NK-92 (cell line): Measurements from ENCODE around the gene MEOX2.

Experiments used
- DNase-seq: peaks from one replicate; lab custom pipeline; 2025; ENCODE audit not compliant: unreplicated experiment; lab: John Stamatoyannopoulos, UW

Gene MEOX2

DNA sequence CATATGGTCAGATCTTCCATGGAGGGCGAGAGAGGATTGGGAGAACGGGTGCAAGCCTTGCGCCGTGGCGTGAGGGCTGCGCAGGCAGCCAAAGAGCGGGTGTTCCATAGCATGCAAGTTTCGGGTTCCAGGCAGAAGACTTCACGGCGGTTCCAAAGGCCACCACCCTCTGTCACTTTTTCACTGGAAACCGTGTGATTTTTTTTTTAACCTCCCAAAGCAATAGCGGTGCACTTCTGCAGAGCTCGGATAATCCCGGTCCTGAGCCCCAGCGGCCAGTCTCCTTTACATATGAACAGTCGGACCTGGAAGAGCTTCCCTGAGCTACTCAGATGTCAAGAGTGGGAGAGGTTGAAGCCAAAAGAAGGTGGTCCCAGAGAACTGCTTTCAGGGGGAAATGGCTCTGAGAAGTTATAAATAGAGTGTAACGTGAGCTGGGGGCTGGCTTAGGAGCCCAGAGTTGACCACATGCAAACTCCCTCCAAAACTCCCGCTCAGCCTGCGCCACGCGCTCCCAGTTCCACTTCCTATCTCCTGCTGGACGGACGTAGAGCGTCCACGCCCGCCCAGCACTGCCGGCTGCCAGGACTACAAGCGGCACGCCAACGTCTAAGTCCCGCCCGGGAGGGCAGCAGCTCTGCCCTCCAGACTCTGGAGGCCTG, at the start of gene MEOX2:
TSS of gene MEOX2 (minus strand) at position 389 of the 662 bp plus-strand sequence. CDS start at position 108, 281 bp downstream.
- DNase-seq, result no peak

DNA sequence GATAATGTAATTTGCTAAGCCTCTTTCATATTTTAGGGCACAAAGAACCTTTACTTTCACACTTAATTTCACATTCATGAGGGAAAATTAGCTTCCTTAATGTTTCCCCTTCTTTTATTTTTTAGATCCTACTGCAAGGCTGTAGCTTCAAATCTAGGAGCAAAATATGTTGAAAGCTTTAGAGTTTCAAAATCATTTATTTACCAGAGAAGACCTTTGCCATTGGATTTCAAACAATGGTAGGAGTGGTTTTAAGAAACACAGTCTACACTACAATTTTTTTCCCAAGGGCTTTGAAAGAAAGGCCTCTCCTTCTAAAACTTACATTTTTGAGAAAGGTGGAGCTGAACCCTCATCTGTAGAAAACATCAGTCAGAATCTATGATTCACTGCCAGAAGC, 43.3 kb upstream of the MEOX2 start:
- DNase-seq, result no peak

DNA sequence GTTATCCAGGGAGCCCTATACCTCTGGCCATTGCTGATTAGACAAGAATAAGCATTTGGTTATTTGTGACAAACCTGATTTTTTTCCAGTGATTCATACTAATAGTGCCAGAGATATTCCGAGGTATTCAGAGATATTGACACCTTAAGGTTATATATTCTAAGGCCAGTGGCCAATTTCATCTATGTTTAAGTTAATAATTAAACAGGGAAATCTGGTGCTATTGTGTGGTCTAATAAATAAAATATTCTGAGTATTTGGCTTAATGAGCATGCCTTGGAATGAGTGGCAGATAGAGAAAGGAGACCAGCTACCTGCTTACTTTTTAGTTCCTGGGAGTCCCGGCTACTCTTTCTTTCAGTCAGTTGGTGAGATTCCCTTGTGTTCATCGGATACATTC, 38.6 kb upstream of the MEOX2 start:
- no peak for DNase-seq

GRCh38 chr7:15723841-15724240, 37.4 kb upstream of the MEOX2 start:
- DNase-seq, result no peak

DNA sequence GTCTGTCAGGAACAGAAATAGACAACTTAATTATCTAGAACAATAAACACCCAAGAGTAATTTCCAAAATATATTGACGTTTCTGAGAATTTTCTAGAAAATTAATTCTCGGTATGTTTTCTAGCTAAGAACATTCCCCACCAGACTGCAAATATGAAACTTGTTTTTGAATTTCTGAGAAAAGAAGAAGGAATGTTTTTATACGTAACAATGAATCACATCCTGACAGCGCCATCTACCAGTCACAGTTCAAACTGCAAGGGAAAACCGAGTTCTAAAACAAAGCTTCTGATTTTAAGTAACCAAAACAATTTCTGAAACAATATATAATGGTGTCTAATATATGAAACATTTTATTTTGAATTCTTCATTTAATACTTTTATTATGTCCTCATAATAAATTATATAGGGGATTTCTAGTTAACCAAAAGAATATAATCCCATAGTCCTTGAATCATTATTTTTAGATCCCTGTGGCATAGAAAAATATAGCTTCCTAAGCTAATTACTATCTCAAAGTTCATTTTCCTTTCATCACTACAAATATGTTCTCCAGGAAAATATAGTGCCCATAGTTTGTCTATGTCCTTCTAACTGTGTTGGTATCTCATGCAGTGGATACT, 34.5 kb upstream of the MEOX2 start:
- no peak for DNase-seq

- DNase-seq, result no peak
Observed at GRCh38 chr7:15719311-15719710, 32.8 kb upstream of the MEOX2 start.

GRCh38 chr7:15715435-15715834, 29.0 kb upstream of the MEOX2 start:
- DNase-seq, result no peak

GRCh38 chr7:15709978-15710377, 23.5 kb upstream of the MEOX2 start:
- no peak for DNase-seq

DNA sequence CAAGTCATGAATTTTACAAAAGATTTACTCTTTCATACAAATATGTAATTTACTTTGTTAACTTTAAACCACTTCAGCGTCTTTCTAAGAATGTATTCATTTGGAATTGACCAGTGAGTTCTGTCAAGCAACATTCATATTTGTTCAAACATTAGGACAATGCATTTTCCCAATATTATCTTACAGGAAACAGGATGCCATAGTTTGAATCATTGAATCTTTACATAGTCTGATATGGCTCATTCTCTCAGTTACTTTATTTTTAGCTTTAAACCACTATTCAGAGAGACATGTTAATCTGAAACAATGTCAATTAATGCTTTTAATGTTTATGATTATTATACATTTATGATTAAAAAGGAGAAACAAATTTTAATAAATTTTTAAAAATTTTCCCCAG, 21.1 kb upstream of the MEOX2 start:
- DNase-seq, result no peak

DNA sequence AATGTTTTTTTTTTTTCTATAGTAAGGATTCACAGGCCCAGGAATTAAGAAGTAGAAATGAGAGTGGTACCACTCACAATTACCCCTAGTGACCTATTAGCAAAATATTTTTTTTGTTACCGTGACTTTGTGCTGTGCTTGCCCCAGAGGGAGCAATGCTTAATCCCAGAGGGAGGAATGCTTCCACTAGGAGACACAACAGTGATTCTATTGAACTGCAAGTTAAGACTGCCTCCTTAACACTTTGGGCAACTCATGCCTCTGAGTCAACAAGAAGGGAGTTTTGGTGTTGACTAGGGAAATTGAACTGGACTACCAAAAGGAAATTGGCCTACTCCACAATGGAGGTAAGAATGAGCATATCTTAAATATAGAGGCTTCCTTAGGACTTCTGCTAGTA, 17.2 kb upstream of the MEOX2 start:
- no peak for DNase-seq

- DNase-seq, result no peak
Observed at GRCh38 chr7:15692501-15693020, 6.1 kb upstream of the MEOX2 start.

DNA sequence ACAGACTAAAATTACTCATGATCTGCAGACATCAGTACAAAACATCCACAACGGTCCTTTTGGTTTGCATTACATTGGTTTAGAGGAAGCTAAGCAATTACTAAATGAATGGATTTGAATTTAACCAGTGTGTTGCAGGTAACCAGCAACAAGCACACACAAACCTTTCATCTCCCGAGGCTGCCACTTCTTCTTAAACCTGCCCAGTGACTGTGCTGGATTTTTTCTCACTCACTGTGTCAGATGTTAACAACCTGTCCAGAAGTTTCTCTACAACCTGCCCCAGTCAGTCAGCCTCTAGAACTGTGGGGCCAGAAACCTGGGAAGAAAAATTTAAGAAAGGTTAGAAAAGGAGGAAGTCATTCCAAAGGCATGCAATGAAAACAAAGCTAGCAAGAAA, 2.4 kb upstream of the MEOX2 start:
- no peak for DNase-seq

- DNase-seq, result no peak
Observed at GRCh38 chr7:15688279-15688626, 1.8 kb upstream of the MEOX2 start.

DNA sequence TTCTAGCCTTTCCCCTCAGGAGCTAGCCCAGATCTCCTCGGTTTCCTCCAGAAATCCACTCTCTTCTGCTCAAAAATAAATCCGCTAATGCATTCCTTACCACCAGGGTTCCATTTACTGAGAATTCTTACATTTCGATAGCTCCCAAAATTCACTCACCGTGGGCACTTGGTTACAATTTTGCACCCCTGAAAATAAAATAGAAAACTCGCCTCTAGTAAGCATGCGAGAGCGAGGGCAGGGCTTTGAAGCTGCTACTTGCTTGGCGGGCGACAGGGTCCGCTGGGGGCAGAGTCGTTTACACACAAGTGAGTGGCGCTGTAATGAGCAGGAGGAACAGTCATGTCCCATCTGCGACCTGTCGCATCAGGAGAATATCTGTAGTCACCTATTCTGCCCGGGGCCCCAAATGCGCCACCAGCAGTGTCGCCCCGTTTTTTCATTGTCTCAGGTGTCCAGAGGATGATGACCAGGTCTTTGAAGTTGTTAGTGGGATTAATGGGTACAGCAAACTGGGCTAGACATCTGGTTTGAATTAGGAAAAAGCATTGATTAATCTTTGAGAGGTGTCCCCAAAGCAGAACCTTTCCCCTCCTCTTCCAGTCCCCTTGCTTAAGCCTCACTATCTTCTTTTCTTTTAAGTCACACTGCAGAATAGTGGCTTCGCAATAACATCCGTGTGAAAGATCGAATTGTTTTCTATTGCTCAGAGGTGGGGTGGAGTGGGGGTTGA, 1.2 kb upstream of the MEOX2 start:
- DNase-seq, result no peak

DNA sequence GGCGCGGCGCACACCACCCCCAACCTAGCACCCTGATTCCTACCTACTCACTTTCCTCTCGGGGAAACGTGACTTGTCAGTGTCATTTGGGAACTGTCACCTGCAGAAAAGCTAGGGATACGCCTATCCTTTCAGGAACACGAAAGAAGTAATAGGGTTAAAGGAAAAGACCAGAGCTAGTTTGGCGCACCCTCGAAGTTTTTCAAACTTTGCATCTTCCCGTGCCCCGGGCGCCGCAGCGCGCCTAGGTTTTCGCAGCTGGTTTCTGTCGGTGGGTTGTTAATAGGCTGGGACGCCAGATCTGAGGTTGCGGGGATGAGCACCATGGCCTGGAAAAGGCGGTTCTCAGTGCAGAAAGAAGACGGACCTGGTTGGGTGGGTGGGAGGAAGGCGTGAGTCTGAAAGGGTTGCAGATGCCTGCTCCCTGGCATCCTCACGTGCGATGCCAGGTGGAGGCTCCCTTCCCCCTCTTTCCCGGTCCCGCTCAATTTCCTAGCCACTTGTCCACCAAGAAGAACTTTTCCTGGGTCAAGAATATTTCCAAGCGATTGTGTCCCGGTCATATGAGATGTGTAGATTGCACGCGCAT, 568 bp upstream of the MEOX2 start:
- no peak for DNase-seq

DNA sequence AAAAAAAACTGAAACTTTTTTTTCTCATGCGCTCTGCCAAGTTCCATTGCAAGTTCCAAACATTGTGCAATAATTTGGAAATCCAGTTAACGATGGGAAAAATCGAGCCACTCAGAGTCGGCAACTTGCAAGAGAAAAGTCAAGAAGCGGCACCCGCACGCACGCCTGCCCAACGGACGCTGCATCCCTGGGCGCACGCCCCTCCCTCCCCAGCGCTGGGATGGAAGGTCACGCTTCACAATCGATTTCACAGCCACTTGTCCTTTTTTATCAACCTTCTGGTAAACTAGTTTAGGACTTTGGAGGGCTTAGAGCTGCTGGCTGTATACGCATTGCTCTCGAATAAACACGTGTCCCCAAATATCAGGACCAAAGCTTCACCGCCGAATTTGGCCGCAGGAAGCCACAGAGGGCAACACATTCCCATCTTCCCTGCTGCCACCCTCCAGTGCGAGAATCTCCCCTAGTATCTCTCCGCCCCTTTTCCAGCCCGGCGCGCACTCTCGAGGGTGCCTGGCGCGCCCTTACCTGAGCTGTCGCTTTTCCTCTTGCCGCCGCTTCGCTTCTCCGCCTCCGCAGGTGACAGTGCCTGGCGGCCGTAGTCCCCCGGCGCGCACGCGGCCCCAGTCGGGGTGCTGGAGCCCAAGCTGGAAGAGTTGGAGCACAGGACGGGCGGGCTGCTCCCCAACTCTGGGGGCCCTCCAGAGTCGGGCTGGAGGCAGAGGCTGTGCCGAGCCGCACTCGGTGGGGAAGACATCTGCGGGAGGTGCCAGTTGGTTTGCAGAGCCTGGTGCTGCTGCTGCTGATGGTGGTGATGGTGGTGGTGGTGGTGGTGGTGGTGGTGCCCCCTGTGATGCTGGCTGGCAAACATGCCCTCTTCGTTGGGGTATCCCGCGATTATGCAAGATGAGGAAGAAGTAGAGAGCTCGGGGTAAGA, 857 bp downstream of the MEOX2 start:
- DNase-seq, result no peak

DNA sequence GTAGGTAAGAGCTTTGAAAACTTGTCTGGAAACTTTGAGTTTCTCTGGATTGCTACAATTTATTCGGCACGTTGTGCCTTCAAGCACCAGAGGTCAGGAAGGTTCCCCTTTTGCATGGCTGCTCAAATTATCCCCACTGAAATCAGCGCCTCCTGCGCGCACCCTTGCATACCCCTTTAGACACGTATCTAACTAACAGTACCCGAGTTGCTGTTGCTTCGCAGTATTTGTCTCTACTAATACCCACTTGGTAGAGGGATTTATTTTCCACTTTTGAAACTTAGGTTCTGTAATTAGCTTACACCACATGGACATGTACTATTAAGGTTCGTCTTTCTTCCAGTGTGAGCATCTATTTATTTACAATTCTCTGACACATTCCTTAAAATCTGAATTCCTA, 1.6 kb downstream of the MEOX2 start:
- no peak for DNase-seq

DNA sequence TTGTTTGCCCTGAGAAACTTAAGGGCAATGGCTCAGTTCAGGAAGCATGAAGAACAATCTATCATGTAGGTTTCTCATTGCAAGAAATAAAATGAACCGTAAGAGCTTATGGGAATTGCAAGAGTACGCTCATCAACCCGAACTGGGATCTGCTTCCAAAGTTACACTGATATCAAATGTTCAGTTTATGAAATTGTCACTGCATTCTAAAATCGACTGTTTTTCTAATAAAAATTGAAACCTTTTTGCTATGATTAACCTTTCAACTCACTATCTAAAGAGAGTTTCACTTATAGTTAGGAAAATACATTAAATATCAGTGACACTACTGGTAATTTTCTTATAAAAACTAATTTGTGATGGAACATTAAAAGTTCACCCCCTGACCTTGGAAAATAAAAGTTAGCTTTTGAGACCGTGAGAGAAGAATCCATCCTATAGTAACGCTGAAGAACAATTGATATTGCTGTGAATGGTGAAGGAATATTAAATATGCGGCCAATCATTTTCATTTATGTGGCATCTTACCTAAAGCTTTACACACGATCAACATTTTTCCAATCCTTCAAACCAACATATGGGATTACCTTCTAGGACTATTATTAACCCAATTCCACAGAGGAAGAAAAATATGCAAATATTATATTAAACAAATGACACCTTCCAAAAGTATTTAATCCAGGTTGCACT, 2.2 kb downstream of the MEOX2 start:
- no peak for DNase-seq

DNA sequence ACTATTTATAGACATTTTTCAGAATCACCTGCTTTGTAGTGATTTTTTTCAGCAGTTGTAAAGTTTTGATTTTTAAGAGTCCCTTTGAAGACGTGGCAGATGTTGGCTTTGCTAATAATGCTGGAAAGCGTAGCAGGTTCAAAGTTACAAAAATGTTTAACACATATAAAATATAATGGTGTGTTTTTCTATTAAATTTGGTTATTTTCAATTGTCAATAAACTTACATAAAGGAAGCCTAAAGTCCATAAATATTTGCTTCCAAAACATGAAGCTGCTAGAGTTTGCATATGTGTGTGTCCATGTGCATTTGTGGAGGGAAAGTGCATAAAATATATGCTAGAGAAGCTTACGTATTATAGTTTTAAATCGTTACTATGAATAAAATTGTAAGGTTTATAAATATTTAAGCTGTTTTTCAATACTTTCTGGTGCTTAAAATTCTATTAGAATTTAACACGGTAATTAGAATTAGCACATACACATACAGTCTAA, 3.7 kb downstream of the MEOX2 start:
- no peak for DNase-seq

DNA sequence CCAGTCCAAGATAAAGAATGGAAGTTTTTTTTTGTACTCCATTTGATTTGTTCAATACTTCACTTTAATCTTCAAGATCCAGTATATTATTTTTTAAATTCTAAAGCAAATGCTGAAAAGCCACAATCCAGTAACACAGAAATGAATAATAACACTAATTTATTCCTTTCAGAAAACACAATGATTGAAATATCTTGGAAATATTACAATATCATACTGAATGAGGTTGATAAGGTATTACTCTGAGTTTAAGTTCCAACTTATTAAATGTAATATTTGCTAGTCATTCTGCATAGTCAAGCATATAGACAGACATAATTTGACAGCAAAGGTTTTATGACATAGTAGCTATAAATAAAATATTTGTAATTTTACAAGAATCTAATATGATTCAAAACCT, 4.4 kb downstream of the MEOX2 start:
- DNase-seq, result no peak
